ENCODE results near the gene CALHM5. TPM values are rescaled to one million over a fixed set of nuclear protein-coding genes. Genes with fewer than 3 reads are reported as not detected.

Gene CALHM5
- total and polyA plus RNA-seq, 2 of the 4 experiments (the other 2 are of a cell fraction), result 3.3 to 10.8 TPM

- TF ChIP-seq SMC3 (IDR thresholded peaks at IDR 0.05; ENCODE audit: low read depth, low read length) (no peak), RFX5 (IDR thresholded peaks at IDR 0.05; ENCODE audit: low read depth, low read length) (no peak), RCOR1 (IDR thresholded peaks at IDR 0.05; ENCODE audit: insufficient replicate concordance, low read length) (no peak), FOS (IDR thresholded peaks at IDR 0.05; ENCODE audit: low read depth, low read length) (no peak)
Observed at GRCh38 chr6:116571683-116572000, 60.2 kb downstream of the CALHM5 start (continued).

GRCh38 chr6:116572162-116572561 is 60.7 kb downstream of the CALHM5 start:
- no peaks in the 10 kb centered on the region for H3K4me1 ChIP-seq (ENCODE audit: control insufficient read depth, insufficient read depth, low read length)
- H3K56ac ChIP-seq (ENCODE audit: extremely low read depth, insufficient read depth, low read length), result peak overlapping the region; percentile 81; the same call in 1 of the 2 replicates
- TF ChIP-seq USF2 (IDR thresholded peaks at IDR 0.05; ENCODE audit: low read depth, low read length) (no peak), CHD1 (IDR thresholded peaks at IDR 0.05; ENCODE audit: low read depth, low read length) (no peak), MXI1 (IDR thresholded peaks at IDR 0.05; ENCODE audit: borderline replicate concordance, low read depth, low read length) (peak; percentile 12; the same call in 1 of the 2 replicates), FOS (IDR thresholded peaks at IDR 0.05; ENCODE audit: low read depth, low read length) (no peak)
- no peaks in the 10 kb centered on the region for H3K9me3 ChIP-seq (ENCODE audit: control insufficient read depth, insufficient read depth, low read length)
- H3K4me2 ChIP-seq (ENCODE audit: low read depth, low read length), result peak overlapping the region; percentile 96
- ATAC-seq (ENCODE audit: low read depth) (no peak), DNase-seq (peak; percentile 55)
- no TSS peak for BruUV-seq (replicated peaks)
- H2AFZ ChIP-seq (replicated peaks; ENCODE audit: low read length, poor library complexity), result no peak overlapping the region
- no peak overlapping the region for H4K5ac ChIP-seq (ENCODE audit: low read depth, low read length)
- H3K4ac ChIP-seq (ENCODE audit: low read depth, low read length), result no peak overlapping the region
- peak overlapping the region; percentile 81 for H3K4me3 ChIP-seq (ENCODE audit: insufficient read depth, low read depth, low read length)
- peaks cover 3% of the 10 kb centered on the region; the same call in 1 of the 2 replicates for H4K20me1 ChIP-seq (ENCODE audit: insufficient read depth, low read length)
- no peak overlapping the region for H3K18ac ChIP-seq (ENCODE audit: low read depth, low read length)
- no peak overlapping the region for H2BK120ac ChIP-seq (ENCODE audit: low read depth, low read length)
- POLR2A ChIA-PET (ENCODE audit: unreplicated experiment), result interaction anchor here (1.0 kb wide), 1 partner anchor 302 kb away, joined by 6 read pairs; no protein-coding TSS in a partner anchor
- H3K36me3 ChIP-seq (ENCODE audit: control insufficient read depth, insufficient read depth, low read length), result no peaks in the 10 kb centered on the region
- H2BK20ac ChIP-seq (ENCODE audit: low read depth, low read length), result no peak overlapping the region
- CTCF ChIA-PET, result interaction anchor here (0.7 to 1.6 kb wide), 6 partner anchors 11 to 327 kb away, joined by 3 to 9 read pairs (median 4); no protein-coding TSS in a partner anchor
- WGBS, 2 experiments (ENCODE audit: extremely low coverage in 2 of 2, insufficient read length in 1 of 2), result no CpG with 5 or more reads among the region's 7 CpGs
- H3K9ac ChIP-seq (ENCODE audit: low read depth, low read length), result peak overlapping the region; percentile 79
- intact Hi-C loops (cut with micrococcal nuclease) (loop anchor here (5.0 kb wide), 1 partner anchor 75 kb away; no protein-coding TSS in a partner anchor), dilution Hi-C loops (cut with HindIII; ENCODE audit: low sequenced_read_pairs, unreplicated experiment) (no loop called here), in situ Hi-C loops (cut with MboI; ENCODE audit: low sequenced_read_pairs) (no loop called here)
- 0 out of 4 replicates have a peak overlapping the region, but pooled peaks of 1 of the 2 experiments have one; percentile 11 for H4K8ac ChIP-seq (ENCODE audit: low read depth in 2 of 2, low read length in 2 of 2)
- H2AK5ac ChIP-seq (ENCODE audit: low read depth, low read length), result no peak overlapping the region
- H3K27me3 ChIP-seq (ENCODE audit: control insufficient read depth, insufficient read depth, low read length), result no peaks in the 10 kb centered on the region
- H2AK9ac ChIP-seq (replicated peaks; ENCODE audit: low read depth, low read length, poor library complexity), result no peak overlapping the region
- H3K9me1 ChIP-seq (ENCODE audit: insufficient read depth, low read length), result no peaks in the 10 kb centered on the region
- peak overlapping the region; percentile 83 for H3K23ac ChIP-seq (ENCODE audit: low read depth, low read length)
- no peak overlapping the region for H4K91ac ChIP-seq (ENCODE audit: insufficient read depth, low read depth, low read length)
- H2BK5ac ChIP-seq (ENCODE audit: low read depth, low read length, poor library complexity, severe bottlenecking), result peak overlapping the region; percentile 51
- H3K14ac ChIP-seq (replicated peaks; ENCODE audit: low read depth, low read length), result peak overlapping the region; percentile 18; the same call in 1 of the 2 replicates
- H3K79me1 ChIP-seq (ENCODE audit: low read depth in 1 of 2, low read length in 2 of 2), result peaks cover 15 to 50% of the 10 kb centered on the region in 2 experiments
- peak overlapping the region; percentile 66 for H3K27ac ChIP-seq (ENCODE audit: insufficient read depth, low read length)
- H2BK15ac ChIP-seq (ENCODE audit: low read depth, low read length), result no peak overlapping the region
